NCI-H146 treated with DMSO at 0.1 percent for 48 hours (cell line): ENCODE data around the gene PPP1R12B.
"Not testable (repeated sequence)": the region's sequence is repeated elsewhere in the genome, so short reads cannot be mapped to it uniquely, and the experiment has no call there.

Source experiments
- DNase-seq: peaks from one replicate; lab custom pipeline; 2025; ENCODE audit not compliant: unreplicated experiment; lab: John Stamatoyannopoulos, UW

Gene PPP1R12B

GRCh38 chr1:202473266-202474045 is 125.0 kb downstream of the PPP1R12B start:
- not testable (repeated sequence) for DNase-seq

DNA sequence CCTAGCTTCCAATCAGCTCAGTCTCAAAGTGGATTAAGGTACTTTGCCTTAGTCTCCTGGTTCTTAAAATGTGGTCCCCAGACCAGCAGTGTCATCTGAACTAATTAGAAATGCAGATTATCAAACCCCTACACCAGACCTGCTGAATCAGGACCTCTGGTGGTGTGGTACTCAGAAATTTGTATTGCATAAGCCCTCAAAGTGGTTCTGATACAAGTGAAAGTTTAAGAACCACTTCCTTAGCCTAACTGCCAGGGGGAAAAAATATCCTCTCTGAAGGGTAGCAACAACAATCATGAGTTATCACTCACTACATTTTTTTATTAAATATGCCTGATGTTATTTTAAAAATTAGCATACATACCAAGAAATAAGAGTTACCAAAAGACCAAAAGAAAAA is 131.2 kb downstream of the PPP1R12B start:
- DNase-seq = not testable (repeated sequence)

DNA sequence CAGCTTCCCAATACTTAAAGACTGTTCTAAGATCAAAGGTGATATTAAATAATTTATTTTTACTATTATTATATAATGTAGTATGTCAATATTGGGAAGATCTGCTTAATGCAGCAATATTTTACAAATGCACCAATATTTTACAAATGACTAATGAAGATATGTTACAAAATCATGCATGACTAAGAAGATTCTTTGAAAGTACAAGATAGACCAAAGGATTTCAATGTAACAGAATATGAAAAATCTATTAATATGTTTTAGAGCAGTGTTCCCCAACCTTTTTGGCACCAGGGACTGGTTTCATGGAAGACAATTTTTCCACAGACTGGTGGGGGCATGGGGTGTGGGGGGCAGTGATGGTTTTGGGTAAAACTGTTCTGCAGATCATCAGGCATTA is 132.1 kb downstream of the PPP1R12B start:
- not testable (repeated sequence) for DNase-seq

GRCh38 chr1:202483362-202483761 is 134.9 kb downstream of the PPP1R12B start:
- not testable (repeated sequence) for DNase-seq

DNA sequence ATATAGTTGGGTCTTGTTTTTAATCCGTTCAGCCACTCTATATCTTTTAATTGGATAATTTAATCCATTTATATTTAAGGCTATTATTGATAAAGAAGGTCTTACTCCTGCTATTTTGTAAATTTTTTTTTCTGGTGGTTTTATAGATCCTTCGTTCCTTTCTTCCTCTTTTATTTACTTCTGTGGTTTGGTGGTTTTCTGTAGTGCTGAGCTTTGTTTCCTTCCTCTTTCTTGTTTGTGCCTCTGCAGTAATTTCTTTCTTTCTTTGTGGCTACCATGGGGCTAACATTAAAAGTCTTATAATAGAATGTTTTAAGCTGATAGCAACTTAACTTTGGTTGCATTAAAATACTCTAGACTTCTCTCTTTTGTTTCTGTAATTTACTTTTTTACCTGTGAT is 135.5 kb downstream of the PPP1R12B start:
- DNase-seq = not testable (repeated sequence)

DNA sequence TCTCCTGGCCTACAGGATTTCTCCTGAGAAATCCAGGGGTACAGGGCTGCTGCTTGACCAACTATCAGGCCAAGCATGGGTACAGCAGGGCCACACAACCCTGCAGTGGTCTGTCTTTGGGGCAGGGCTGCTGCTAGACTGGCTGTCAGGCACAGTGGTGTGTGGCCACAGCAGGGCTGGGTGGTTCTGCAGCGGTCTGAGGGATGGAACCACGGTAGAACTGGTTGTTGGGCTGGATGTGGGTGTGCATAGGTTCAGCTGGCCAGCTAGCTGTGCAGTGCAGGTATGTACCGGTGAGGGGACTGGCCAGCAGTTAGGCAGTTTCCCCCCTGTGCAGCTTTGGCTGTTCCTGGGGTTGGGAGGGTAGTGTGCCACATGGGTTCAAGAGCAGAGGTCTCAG is 136.3 kb downstream of the PPP1R12B start:
- not testable (repeated sequence) for DNase-seq

DNA sequence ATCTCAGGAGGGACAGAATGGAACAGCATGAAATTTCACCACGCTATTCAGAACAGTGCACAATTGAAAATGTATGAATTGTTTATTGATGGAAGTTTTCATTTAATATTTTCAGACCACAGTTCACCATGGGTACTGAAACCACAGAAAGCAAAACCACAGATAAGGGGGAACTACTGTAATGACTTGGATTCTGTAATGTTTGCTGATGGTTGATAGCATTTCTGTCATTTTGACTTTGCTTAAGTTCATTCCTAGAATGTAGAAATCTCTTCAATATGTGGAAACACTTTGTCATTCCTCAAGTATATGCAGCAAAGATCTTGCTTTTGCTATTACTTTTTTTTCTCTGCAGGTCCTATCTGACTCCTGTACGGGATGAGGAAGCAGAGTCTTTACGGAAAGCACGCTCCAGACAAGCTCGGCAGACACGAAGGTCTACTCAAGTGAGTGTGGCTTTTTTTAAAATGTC is 139.7 kb downstream of the PPP1R12B start:
- not testable (repeated sequence) for DNase-seq

GRCh38 chr1:202489101-202489500 is 140.6 kb downstream of the PPP1R12B start:
- DNase-seq = not testable (repeated sequence)

- not testable (repeated sequence) for DNase-seq
Measured at GRCh38 chr1:202493112-202493511, 144.6 kb downstream of the PPP1R12B start.

- DNase-seq = no peak
Measured at GRCh38 chr1:202498542-202498941, 150.0 kb downstream of the PPP1R12B start.

GRCh38 chr1:202499997-202500396 is 151.5 kb downstream of the PPP1R12B start:
- not testable (repeated sequence) for DNase-seq

DNA sequence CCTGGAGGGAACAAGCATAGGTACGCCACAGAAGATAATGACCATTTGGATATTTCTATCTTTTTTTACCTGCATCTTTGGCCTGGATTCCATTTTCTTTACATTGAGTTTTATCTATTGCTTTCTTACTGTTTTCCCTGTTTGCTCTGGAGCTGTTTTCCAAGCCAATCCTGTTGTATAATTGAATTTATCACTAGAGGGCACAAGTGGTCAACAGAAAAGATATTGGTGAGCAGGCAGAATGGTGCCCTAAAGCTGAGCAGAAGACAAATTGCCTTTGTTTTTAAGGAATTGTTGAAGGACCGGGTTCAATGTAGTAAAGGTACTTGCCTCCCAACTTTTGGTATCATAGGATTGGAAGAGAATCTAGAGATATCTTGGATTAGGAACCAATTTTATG is 152.8 kb downstream of the PPP1R12B start:
- peak; percentile 5 for DNase-seq

- no peak for DNase-seq
Measured at GRCh38 chr1:202505356-202505755, 156.9 kb downstream of the PPP1R12B start.

- DNase-seq = not testable (repeated sequence)
Measured at GRCh38 chr1:202505880-202506575, 157.5 kb downstream of the PPP1R12B start.

- not testable (repeated sequence) for DNase-seq
Measured at GRCh38 chr1:202508863-202509262, 160.4 kb downstream of the PPP1R12B start.

GRCh38 chr1:202513875-202514274 is 165.4 kb downstream of the PPP1R12B start:
- not testable (repeated sequence) for DNase-seq

- no peak for DNase-seq
Measured at GRCh38 chr1:202516434-202516877, 168.0 kb downstream of the PPP1R12B start.

- not testable (repeated sequence) for DNase-seq
Measured at GRCh38 chr1:202517146-202517545, 168.6 kb downstream of the PPP1R12B start.

DNA sequence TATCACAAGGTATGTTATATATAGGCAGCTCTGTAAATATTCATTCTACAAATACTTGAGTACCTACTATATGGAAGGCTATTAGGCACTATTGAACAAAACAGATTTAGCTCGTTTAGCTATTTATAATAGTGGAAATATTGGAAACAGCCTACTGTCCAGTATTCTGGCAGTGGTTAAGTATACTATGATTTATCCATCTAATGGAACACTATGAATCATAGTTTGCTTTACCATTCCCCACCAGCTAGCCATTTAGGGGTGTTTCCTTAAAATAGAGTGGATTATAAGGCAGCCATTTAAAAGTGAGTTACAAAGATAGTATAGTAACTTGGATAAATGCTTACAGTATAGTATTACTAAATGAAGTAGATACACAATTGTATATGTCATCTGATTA is 169.7 kb downstream of the PPP1R12B start:
- DNase-seq = not testable (repeated sequence)

GRCh38 chr1:202518905-202519304 is 170.4 kb downstream of the PPP1R12B start:
- DNase-seq = not testable (repeated sequence)

- DNase-seq = not testable (repeated sequence)
Measured at GRCh38 chr1:202520129-202520856, 171.8 kb downstream of the PPP1R12B start.
